Measurements from ENCODE around the gene AHCYL2. TPM values are rescaled to one million over a fixed set of nuclear protein-coding genes. Genes with fewer than 3 reads are reported as not detected.
"Not testable (repeated sequence)": the region's sequence is repeated elsewhere in the genome, so short reads cannot be mapped to it uniquely, and the experiment has no call there.

AHCYL2 gene
- total RNA-seq, 1 experiment from 2014 or later = 25.6 TPM

DNA sequence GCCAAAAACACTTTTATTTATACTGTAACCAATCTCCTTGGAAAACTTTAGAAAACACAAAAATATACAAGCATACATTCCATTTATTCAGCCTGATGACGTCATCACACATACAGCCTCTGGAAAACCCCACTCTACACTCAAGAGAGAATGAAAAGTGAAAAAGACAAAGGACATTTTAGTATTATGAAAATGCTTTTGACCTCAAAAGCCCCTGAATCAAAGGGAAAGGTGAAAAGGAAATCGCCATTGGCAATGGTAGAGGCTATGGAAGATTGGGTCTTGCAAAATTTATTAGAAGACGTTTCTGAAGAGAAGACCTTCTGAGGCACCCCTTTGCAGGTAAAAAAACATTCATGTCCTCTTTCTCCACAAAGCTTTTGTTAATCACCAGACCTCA lies 126.5 kb downstream of the AHCYL2 start (continued):
- TF ChIP-seq, protein P1, sequence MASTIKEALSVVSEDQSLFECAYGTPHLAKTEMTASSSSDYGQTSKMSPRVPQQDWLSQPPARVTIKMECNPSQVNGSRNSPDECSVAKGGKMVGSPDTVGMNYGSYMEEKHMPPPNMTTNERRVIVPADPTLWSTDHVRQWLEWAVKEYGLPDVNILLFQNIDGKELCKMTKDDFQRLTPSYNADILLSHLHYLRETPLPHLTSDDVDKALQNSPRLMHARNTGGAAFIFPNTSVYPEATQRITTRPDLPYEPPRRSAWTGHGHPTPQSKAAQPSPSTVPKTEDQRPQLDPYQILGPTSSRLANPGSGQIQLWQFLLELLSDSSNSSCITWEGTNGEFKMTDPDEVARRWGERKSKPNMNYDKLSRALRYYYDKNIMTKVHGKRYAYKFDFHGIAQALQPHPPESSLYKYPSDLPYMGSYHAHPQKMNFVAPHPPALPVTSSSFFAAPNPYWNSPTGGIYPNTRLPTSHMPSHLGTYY (CRISPR knock-in tag; IDR thresholded peaks at IDR 0.05) = no peak
- TF ChIP-seq, protein P2, sequence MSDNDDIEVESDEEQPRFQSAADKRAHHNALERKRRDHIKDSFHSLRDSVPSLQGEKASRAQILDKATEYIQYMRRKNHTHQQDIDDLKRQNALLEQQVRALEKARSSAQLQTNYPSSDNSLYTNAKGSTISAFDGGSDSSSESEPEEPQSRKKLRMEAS (CRISPR knock-in tag; IDR thresholded peaks at IDR 0.05) = no peak

DNA sequence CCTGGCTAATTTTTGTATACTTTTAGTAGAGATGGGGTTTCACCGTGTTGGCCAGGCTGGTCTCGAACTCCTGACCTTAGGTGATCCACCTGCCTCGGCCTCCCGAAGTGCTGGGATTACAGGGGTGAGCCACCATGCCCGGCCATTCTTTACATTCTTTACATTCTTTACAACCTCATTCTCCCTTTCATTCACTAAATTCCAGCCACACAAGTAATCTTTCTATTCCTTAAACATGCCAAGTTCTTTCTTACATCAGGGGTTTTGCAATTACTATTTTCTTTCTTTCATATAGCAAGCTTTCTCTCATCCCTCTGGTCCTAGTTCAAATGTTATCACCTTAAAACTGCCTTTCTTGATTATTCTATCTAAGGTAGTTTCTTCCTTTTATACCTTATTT lies 128.3 kb downstream of the AHCYL2 start:
- H3K36me3 Mint-ChIP-seq; H3K27ac Mint-ChIP-seq; POLR2A ChIA-PET; H3K9me3 Mint-ChIP-seq; H3K27me3 Mint-ChIP-seq (ENCODE audit: low read depth); DNase-seq (ENCODE audit: low spot score); H3K4me3 Mint-ChIP-seq; H3K4me1 Mint-ChIP-seq: not testable (repeated sequence)
- 0 out of 2 replicates have a peak, but pooled peaks have one; percentile 44 for ATAC-seq
- CTCF ChIA-PET = interaction anchor here (2.7 kb wide), 1 partner anchor 15 kb away, joined by 10 read pairs; no protein-coding TSS in a partner anchor

DNA sequence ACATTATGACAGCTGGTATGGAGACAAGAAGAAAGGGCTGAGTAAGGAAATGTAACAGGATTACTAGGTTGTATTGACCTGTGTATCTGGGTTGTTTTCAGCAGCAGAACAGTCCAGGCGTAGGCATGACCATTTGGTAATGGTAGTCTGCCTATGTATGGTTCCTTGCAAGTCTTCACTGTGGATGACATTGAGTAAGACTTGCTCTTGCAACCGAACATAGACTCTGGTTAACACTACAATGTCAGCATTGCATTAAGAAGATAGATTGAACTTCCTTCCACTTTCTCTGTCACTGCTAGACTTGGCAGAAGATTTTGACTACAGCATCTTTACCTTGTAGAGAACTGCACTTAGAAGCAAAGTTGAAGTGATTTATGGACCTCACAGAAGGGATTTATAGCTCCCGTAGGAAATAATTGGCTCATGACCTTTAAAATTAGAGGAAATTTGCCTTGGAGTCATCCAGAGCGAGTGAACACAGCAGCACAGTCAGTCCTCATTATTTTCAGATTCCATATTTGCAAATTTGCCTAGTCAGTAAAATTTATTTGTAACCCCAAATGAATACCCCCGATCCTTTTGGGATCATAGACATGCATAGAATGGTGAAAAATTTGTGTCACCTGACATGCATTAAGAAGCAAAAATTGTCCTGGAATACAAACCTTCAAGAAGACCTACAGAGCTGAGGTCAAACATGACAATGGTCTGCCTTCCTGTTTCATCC lies 129.8 kb downstream of the AHCYL2 start:
- ChIA-PET POLR2A (no interaction called here), CTCF (interaction anchor here (0.6 kb wide), 1 partner anchor 126 kb away, joined by 3 read pairs; no protein-coding TSS in a partner anchor)
- H3K4me3 Mint-ChIP-seq = no peak overlapping the region
- H3K27ac Mint-ChIP-seq = no peak overlapping the region
- H3K36me3 Mint-ChIP-seq = no peaks in the 10 kb centered on the region
- no peaks in the 10 kb centered on the region for H3K9me3 Mint-ChIP-seq
- peaks cover 2% of the 10 kb centered on the region; the same call in 1 of the 2 replicates for H3K4me1 Mint-ChIP-seq
- ATAC-seq (no peak), DNase-seq (ENCODE audit: low spot score) (no peak)
- no peaks in the 10 kb centered on the region for H3K27me3 Mint-ChIP-seq (ENCODE audit: low read depth)
- TF ChIP-seq, protein P3, sequence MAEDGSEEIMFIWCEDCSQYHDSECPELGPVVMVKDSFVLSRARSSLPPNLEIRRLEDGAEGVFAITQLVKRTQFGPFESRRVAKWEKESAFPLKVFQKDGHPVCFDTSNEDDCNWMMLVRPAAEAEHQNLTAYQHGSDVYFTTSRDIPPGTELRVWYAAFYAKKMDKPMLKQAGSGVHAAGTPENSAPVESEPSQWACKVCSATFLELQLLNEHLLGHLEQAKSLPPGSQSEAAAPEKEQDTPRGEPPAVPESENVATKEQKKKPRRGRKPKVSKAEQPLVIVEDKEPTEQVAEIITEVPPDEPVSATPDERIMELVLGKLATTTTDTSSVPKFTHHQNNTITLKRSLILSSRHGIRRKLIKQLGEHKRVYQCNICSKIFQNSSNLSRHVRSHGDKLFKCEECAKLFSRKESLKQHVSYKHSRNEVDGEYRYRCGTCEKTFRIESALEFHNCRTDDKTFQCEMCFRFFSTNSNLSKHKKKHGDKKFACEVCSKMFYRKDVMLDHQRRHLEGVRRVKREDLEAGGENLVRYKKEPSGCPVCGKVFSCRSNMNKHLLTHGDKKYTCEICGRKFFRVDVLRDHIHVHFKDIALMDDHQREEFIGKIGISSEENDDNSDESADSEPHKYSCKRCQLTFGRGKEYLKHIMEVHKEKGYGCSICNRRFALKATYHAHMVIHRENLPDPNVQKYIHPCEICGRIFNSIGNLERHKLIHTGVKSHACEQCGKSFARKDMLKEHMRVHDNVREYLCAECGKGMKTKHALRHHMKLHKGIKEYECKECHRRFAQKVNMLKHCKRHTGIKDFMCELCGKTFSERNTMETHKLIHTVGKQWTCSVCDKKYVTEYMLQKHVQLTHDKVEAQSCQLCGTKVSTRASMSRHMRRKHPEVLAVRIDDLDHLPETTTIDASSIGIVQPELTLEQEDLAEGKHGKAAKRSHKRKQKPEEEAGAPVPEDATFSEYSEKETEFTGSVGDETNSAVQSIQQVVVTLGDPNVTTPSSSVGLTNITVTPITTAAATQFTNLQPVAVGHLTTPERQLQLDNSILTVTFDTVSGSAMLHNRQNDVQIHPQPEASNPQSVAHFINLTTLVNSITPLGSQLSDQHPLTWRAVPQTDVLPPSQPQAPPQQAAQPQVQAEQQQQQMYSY (CRISPR knock-in tag; IDR thresholded peaks at IDR 0.05) = no peak
- TF ChIP-seq MXD4 (CRISPR knock-in tag; IDR thresholded peaks at IDR 0.05; ENCODE audit: borderline replicate concordance) = no peak
- TF ChIP-seq NR1H2 (CRISPR knock-in tag; IDR thresholded peaks at IDR 0.05) = no peak
- TF ChIP-seq NFYB (CRISPR knock-in tag; conservative IDR thresholded peaks at IDR 0.05; ENCODE audit: low read depth) = no peak
- no peak for TF ChIP-seq TCF7 (CRISPR knock-in tag; IDR thresholded peaks at IDR 0.05; ENCODE audit: low read depth)
- no peak for TF ChIP-seq TEAD4 (CRISPR knock-in tag; IDR thresholded peaks at IDR 0.05)
- TF ChIP-seq, protein P4, sequence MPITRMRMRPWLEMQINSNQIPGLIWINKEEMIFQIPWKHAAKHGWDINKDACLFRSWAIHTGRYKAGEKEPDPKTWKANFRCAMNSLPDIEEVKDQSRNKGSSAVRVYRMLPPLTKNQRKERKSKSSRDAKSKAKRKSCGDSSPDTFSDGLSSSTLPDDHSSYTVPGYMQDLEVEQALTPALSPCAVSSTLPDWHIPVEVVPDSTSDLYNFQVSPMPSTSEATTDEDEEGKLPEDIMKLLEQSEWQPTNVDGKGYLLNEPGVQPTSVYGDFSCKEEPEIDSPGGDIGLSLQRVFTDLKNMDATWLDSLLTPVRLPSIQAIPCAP (CRISPR knock-in tag; IDR thresholded peaks at IDR 0.05) = no peak
- no peak for TF ChIP-seq IRF2 (CRISPR knock-in tag; IDR thresholded peaks at IDR 0.05; ENCODE audit: borderline replicate concordance, low read depth)
- no peak for TF ChIP-seq ELF4 (CRISPR knock-in tag; IDR thresholded peaks at IDR 0.05; ENCODE audit: low read depth)
- TF ChIP-seq EMX1 (CRISPR knock-in tag; IDR thresholded peaks at IDR 0.05) = no peak
- TF ChIP-seq, protein P5, sequence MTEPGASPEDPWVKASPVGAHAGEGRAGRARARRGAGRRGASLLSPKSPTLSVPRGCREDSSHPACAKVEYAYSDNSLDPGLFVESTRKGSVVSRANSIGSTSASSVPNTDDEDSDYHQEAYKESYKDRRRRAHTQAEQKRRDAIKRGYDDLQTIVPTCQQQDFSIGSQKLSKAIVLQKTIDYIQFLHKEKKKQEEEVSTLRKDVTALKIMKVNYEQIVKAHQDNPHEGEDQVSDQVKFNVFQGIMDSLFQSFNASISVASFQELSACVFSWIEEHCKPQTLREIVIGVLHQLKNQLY (CRISPR knock-in tag; IDR thresholded peaks at IDR 0.05) = no peak
- no peak for TF ChIP-seq CBFB (CRISPR knock-in tag; IDR thresholded peaks at IDR 0.05; ENCODE audit: low read depth)
- TF ChIP-seq TEAD1 (CRISPR knock-in tag; IDR thresholded peaks at IDR 0.05) = no peak
- TF ChIP-seq, protein P6, sequence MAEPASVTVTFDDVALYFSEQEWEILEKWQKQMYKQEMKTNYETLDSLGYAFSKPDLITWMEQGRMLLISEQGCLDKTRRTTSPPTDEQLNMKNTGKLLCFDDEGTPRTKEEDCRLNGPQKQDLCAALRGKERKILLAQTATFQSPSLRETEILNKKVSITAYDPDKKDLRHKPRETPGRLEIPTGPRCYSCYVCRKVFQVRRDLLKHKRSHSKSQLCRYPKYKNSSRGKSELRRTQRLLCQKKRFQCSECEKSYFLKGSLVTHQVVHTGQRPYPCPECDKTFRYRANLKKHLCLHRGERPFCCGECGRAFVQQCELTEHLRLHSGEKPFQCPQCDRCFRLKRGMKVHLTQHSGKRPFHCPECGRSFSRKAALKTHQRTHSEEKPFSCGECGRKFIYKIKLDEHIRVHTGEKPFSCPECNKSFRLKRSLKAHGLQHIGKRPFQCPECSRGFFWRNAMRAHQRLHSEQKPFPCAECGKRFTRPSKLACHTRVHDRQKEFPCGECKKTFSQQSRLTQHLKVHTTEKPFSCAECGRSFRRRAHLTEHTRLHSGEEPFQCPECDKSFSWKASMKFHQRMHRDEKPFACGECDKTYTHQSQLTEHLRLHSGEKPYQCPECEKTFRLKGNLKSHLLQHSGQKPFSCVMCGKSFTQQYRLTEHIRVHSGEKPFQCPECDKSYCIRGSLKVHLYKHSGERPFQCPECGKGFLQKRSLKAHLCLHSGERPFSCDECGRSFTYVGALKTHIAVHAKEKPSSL (CRISPR knock-in tag; conservative IDR thresholded peaks at IDR 0.05) = no peak
- no peak for TF ChIP-seq GTF2I (CRISPR knock-in tag; conservative IDR thresholded peaks at IDR 0.05)
- TF ChIP-seq, protein P7, sequence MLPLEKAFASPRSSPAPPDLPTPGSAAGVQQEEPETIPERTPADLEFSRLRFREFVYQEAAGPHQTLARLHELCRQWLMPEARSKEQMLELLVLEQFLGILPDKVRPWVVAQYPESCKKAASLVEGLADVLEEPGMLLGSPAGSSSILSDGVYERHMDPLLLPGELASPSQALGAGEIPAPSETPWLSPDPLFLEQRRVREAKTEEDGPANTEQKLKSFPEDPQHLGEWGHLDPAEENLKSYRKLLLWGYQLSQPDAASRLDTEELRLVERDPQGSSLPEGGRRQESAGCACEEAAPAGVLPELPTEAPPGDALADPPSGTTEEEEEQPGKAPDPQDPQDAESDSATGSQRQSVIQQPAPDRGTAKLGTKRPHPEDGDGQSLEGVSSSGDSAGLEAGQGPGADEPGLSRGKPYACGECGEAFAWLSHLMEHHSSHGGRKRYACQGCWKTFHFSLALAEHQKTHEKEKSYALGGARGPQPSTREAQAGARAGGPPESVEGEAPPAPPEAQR (CRISPR knock-in tag; IDR thresholded peaks at IDR 0.05) = no peak
- no peak for TF ChIP-seq HMGA2 (CRISPR knock-in tag; IDR thresholded peaks at IDR 0.05)
- TF ChIP-seq SOX15 (CRISPR knock-in tag; IDR thresholded peaks at IDR 0.05) = no peak
